ENCODE measurements around the gene ABHD12. TPM values are rescaled to one million over a fixed set of nuclear protein-coding genes. Genes with fewer than 3 reads are reported as not detected.
A peak's percentile ranks its signal among the peaks of the same experiment; 100 is the strongest.

ABHD12 gene
- total RNA-seq, 3 donors from 2014 or later, result 26.9 to 67.7 (median 53.4) TPM

- H3K27me3 ChIP-seq, result no peaks in the 10 kb centered on the region
- no peak for TF ChIP-seq POLR2A (IDR thresholded peaks at IDR 0.05)
- TF ChIP-seq POLR2AphosphoS5 (IDR thresholded peaks at IDR 0.05), result no peak
- no peak for TF ChIP-seq CTCF (IDR thresholded peaks at IDR 0.05)
- no peak overlapping the region for H3K4me3 ChIP-seq
- intact Hi-C loops (cut with DNase I; ENCODE audit: low total_unique reads), result no loop called here
- no peaks in the 10 kb centered on the region for H3K4me1 ChIP-seq
- no peaks in the 10 kb centered on the region for H3K9me3 ChIP-seq
- DNase-seq (ENCODE audit: low spot score in 2 of 2), result no peak
- no peak overlapping the region for H3K27ac ChIP-seq
- no peaks in the 10 kb centered on the region for H3K36me3 ChIP-seq
Observed at GRCh38 chr20:25258828-25259227, 131.8 kb downstream of the ABHD12 start.

- no peaks in the 10 kb centered on the region for H3K9me3 ChIP-seq
- DNase-seq (ENCODE audit: low spot score in 2 of 2), result peak in 1 of 2 donors; percentile 16
- no peak for TF ChIP-seq POLR2A (IDR thresholded peaks at IDR 0.05)
- TF ChIP-seq CTCF (IDR thresholded peaks at IDR 0.05), result no peak
- TF ChIP-seq POLR2AphosphoS5 (IDR thresholded peaks at IDR 0.05), result no peak
- intact Hi-C loops (cut with DNase I; ENCODE audit: low total_unique reads), result no loop called here
- H3K36me3 ChIP-seq, result no peaks in the 10 kb centered on the region
- no peaks in the 10 kb centered on the region for H3K4me1 ChIP-seq
- H3K4me3 ChIP-seq, result peak overlapping the region in 1 of 3 donors; percentile 5
- peak overlapping the region in 1 of 2 donors; percentile 9 for H3K27ac ChIP-seq
- no peaks in the 10 kb centered on the region for H3K27me3 ChIP-seq
Observed at GRCh38 chr20:25258476-25258805, 132.2 kb downstream of the ABHD12 start.

- peak in 1 of 2 donors; percentile 10 for DNase-seq (ENCODE audit: low spot score in 2 of 2)
- Histone ChIP-seq H3K27ac (peak overlapping the region in 1 of 2 donors; percentile 9), H3K4me1 (no peaks in the 10 kb centered on the region), H3K27me3 (no peaks in the 10 kb centered on the region), H3K9me3 (no peaks in the 10 kb centered on the region), H3K36me3 (no peaks in the 10 kb centered on the region), H3K4me3 (peak overlapping the region in 1 of 3 donors; percentile 5)
- intact Hi-C loops (cut with DNase I; ENCODE audit: low total_unique reads), result no loop called here
- no peak for TF ChIP-seq POLR2AphosphoS5 (IDR thresholded peaks at IDR 0.05)
- TF ChIP-seq CTCF (IDR thresholded peaks at IDR 0.05), result no peak
- TF ChIP-seq POLR2A (IDR thresholded peaks at IDR 0.05), result no peak
Observed at GRCh38 chr20:25257756-25258475, 132.7 kb downstream of the ABHD12 start.

GRCh38 chr20:25257130-25257529, 133.5 kb downstream of the ABHD12 start:
- Histone ChIP-seq H3K4me3 (no peak overlapping the region), H3K4me1 (no peaks in the 10 kb centered on the region), H3K27ac (peak overlapping the region in 1 of 2 donors; percentile 36), H3K36me3 (no peaks in the 10 kb centered on the region), H3K9me3 (no peaks in the 10 kb centered on the region), H3K27me3 (no peaks in the 10 kb centered on the region)
- intact Hi-C loops (cut with DNase I; ENCODE audit: low total_unique reads), result no loop called here
- peak in 1 of 2 donors; percentile 11 for DNase-seq (ENCODE audit: low spot score in 2 of 2)
- TF ChIP-seq POLR2AphosphoS5 (IDR thresholded peaks at IDR 0.05), result no peak
- no peak for TF ChIP-seq POLR2A (IDR thresholded peaks at IDR 0.05)
- TF ChIP-seq CTCF (IDR thresholded peaks at IDR 0.05), result no peak

GRCh38 chr20:25256226-25256859, 134.3 kb downstream of the ABHD12 start:
- TF ChIP-seq POLR2A (IDR thresholded peaks at IDR 0.05) (no peak), POLR2AphosphoS5 (IDR thresholded peaks at IDR 0.05) (no peak), CTCF (IDR thresholded peaks at IDR 0.05) (no peak)
- intact Hi-C loops (cut with DNase I; ENCODE audit: low total_unique reads), result no loop called here
- Histone ChIP-seq H3K4me3 (no peak overlapping the region), H3K27me3 (no peaks in the 10 kb centered on the region), H3K27ac (peak overlapping the region in 1 of 2 donors; percentile 87), H3K9me3 (no peaks in the 10 kb centered on the region), H3K36me3 (no peaks in the 10 kb centered on the region), H3K4me1 (no peaks in the 10 kb centered on the region)
- DNase-seq (ENCODE audit: low spot score in 2 of 2), result peak in 1 of 2 donors; percentile 23
